Activated CD4-positive, alpha-beta T cell treated with anti-CD3 and anti-CD28 coated beads, Interleukin-2, amount 50 U/mL, for 24 hours (primary cell): Measurements from ENCODE around the gene ALKBH8.
"Not testable (repeated sequence)": the region's sequence is repeated elsewhere in the genome, so short reads cannot be mapped to it uniquely, and the experiment has no call there.

Source experiments
- DNase-seq, 2 donors: peaks; one replicate each; pipeline ENCODE4 v3.0.0-alpha.2; 2020; ENCODE audit warnings: low read depth in 1 of 2, low spot score in 1 of 2

The ALKBH8 gene

GRCh38 chr11:107505647-107506225 lies 59.8 kb downstream of the ALKBH8 start:
- DNase-seq, result no peak

- no peak for DNase-seq
Measured at GRCh38 chr11:107504981-107505380, 60.6 kb downstream of the ALKBH8 start.

DNA sequence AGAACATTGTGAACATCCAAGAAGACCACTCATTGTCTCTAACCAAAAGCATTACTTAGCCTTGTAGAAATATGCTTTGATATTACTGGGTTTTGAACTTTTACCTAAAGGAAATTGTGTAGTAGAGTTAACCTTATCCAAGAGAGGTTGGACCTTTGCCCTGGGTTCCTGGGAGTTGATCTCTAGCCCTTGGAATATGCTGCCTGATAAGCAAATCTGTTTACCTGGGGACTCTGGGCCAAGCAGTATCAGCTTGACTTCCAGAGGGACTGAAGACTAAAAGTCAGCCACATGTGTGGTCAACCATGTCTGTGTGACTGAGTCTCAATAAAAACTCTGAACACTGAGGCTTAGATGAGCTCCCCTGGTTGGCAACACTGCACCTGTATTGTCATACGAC lies 63.8 kb downstream of the ALKBH8 start:
- no peak for DNase-seq

DNA sequence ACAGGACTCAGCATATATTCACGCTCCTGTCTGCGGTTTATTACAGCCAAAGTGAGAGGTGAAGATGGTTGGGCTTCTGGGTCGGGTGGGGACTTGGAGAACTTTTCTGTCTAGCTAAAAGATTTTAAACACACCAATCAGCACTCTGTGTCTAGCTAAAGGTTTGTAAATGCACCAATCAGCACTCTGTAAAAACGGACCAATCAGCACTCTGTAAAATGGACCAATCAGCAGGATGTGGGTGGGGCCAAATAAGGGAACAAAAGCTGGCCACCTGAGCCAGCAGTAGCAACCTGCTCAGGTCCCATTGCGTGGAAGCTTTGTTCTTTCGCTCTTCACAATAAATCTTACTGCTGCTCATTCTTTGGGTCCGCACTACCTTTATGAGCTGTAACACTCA lies 68.2 kb downstream of the ALKBH8 start:
- not testable (repeated sequence) for DNase-seq

- no peak for DNase-seq
Measured at GRCh38 chr11:107496011-107496410, 69.5 kb downstream of the ALKBH8 start.

DNA sequence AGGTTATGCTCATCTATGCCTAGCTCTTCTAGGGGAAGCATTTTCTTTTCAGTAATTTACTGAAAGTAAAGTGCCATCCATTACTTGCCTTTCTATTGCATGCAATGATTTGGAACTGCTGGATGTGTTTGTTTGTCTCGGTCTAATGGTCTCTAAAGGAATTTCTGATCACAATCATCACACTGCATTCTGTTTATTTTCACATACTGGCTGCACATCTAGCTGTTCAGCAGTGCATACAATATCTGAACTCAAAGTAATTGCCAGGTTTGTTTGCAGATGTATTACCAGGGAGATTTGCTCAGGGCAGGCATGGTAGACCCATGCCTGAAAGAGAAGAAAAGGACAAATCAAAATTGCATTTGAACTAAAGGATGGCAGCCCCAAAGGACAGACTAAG lies 71.5 kb downstream of the ALKBH8 start:
- DNase-seq, result no peak

DNA sequence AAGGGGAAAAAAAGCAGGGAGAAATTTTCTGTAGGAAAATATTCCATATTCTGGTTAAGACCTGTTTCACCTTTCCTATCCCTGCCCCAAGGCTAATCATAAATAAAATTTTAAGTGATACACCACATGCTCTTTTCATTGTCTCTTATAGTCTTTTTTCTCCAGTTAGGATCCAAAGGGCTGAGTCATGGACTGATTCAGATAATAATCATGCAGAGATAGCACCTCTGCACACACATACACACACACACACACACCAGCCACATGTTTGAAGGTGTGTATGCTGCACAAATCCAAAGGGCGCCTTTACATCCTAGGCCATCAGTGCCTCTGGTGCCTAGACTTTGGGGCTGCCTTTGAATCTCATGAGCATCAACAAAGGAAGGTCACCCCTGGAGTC lies 72.4 kb downstream of the ALKBH8 start:
- DNase-seq, result no peak

DNA sequence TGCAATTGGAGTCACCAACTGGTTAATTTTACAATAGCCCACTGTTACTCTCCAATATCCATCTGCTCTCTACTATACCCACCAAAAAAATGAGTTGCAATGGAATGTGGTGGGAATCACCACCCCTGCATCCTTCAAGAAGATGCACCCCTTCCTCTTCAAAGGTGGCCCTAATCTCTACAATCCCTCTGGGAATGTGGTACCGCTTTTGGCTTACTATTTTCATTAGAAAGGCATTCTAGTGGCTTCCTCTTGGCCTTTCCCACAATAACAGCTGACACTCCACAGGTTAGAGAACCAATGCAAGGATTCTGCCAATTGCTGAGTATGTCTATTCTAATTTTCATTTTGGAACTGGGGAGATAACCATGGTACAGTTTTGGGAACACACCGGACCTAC lies 74.7 kb downstream of the ALKBH8 start:
- no peak for DNase-seq

GRCh38 chr11:107482234-107482633 lies 83.3 kb downstream of the ALKBH8 start:
- DNase-seq, result no peak

- DNase-seq, result no peak
Measured at GRCh38 chr11:107478922-107479321, 86.6 kb downstream of the ALKBH8 start.

DNA sequence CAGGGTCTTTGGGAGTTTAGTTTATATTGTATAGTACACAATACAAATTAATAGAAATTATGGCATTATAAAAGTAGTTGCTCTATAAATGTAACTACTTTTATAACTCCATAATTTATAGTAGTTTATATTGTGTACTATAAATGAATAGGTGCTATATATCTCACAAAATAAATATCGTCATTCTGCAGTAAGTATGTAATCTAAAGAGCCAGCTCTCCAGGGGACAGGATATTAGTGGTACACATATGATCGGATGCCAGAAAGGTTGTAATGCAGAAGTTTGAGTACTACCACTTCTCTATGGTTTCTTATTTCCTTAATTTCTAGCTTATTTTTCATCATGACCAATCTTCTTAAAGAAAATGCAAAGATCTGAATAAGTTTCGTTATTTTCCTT lies 87.7 kb downstream of the ALKBH8 start:
- DNase-seq, result no peak

DNA sequence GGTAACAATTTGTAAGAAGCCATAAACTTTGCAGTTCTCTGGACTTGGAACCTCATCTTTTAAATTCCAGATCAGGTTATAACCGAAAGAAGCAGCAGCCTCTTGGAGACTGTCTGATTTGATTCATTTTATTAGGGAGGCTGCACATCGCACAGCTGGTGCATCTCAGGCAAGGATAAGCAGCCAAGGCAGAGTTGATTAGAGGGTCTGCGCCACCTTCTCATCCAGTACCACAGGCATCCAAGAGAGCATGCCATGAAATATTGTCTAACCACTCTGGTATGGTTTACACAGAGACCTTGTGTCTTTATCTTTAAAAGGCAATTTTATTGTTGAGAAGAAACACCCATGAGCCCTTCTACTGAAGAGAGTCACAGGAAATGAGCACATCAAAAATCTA lies 91.7 kb downstream of the ALKBH8 start:
- no peak for DNase-seq

DNA sequence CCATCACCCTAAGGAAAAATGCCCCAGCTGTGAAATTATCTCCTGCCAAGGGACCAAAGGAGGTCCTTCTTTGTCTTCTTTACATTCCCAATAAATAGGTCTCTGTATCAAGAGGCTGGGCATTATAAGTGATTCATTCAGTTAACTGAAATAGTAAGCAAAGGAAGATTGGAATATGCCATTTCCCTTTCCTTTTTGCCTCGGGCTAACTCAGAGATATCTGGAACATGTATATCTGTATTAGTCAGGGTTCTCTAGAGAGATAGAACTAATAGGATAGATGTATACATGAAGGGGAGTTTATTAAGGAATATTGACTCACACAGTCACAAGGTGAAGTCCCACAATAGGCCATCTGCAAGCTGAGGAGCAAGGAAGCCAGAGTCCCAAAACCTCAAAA lies 92.6 kb downstream of the ALKBH8 start:
- DNase-seq, result no peak

- no peak for DNase-seq
Measured at GRCh38 chr11:107468596-107468995, 96.9 kb downstream of the ALKBH8 start.

DNA sequence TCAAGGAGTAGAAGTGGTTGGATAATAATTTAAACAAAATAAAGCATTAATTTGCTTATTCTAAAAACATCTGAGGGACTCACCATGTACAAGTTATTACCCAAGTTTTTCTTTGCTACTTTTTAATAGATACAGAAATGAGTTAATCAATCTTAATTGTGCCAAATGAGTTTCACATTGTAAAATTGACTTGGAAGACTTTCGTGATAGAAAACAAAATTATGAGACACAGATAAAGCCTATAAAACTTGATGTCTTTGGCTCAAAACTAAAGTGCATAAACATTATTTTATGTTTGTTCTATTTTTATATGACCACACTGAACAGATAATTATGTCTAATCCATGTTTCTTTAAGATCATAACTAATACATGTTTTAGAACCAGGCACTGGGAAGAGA lies 97.8 kb downstream of the ALKBH8 start:
- no peak for DNase-seq

- DNase-seq, result not testable (repeated sequence)
Measured at GRCh38 chr11:107466275-107466866, 99.2 kb downstream of the ALKBH8 start.

DNA sequence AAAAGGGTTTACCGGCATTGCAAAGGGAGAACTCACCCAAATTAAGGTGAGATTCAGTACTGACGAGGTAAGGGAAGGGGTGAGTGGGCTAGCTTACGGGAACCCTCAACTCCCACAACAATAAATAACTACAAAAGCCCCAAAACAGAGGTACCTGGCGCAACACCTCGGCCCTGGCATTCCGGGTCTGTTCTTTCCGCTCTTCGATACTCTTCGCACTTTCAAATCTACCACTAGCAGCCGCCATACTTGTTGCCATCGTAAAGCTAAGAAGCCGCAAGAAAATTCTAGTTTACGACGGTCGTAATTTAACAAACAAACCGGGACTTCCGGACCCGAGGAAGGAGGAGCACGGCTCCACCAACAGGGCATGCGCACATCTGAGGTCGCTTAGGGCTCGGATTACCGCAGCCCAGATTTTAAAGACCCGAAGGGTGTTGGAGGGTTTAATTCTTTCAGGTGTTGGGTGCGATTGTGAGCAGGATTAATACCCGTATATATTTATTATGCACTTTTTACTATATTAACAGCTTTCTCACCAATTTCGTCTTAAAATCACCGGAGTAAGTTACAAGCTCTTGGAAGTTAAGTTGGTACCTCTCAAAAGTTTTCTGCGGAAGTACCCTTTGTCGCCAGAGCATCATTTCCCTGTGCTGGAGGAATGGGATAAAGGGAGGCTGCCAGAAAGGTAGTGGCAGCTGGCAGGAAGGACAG lies 107.8 kb downstream of the ALKBH8 start, which contains the start of gene CWF19L2:
Gene CWF19L2 (minus strand): TSS at position 268 of the 714 bp plus-strand sequence. CDS start 9 bp downstream, at position 259.
- DNase-seq, result peak; percentile 56 to 88

- DNase-seq, result no peak
Measured at GRCh38 chr11:107457205-107457557, 108.4 kb downstream of the ALKBH8 start.

DNA sequence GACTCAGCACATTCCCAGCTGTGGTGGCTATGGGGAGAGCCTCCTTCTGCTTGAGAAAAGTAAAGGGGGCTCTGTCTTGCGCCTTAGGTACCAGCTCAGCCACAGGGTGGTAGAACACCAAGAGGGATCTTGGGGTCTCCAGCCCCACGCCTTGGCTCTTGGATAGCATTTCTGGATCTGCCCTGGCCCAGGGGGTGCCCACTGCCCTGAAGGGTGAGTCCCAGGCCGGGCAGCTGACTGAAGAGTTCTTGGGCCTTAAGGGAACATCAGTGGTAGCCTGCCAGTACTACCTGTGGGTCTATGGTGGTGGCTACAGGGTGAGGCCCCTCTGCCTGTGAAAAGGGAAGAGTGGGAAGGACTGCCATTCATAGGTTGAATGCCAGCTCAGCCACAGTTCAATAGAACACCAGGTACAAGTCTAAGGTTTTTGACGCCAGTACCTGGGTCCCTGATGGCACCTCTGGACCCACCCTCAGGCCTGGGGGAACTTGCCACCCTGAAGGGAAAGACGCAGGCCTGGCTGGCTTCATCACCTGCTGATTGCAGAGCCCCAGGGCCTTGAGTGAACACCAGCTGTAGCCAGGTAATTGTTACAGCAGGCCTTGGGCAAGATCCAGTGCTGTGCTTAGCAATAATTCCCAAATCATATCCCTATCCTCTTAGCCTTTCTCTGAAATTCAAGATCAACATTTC lies 111.8 kb downstream of the ALKBH8 start:
- no peak for DNase-seq
